Heart right ventricle (tissue), 16 donors: Measurements from ENCODE around the gene ARL10. TPM values are rescaled to one million over a fixed set of nuclear protein-coding genes. Genes with fewer than 3 reads are reported as not detected.

Source experiments
- ATAC-seq, 8 donors: fragments of 200-7000 bp; cut with Tn5 transposase; one replicate each; pipeline ENCODE4 v1.9.1; 2020; ENCODE audit warnings: mild to moderate bottlenecking in 8 of 8, moderate library complexity in 8 of 8, moderate number of reproducible peaks in 1 of 8
- DNase-seq, 2 donors: peaks; one replicate each; pipeline ENCODE4 v3.0.0-alpha.2; 2020
- H3K27ac ChIP-seq, 10 donors: fragments of 200-600 bp; sonication (generic) in 2 of 10; one replicate each; pipeline versions ENCODE4 v1.5.0 to v1.8.0; 2020 to 2022; ENCODE audit warnings: mild to moderate bottlenecking in 3 of 10
- H3K27me3 ChIP-seq, 7 donors: fragments of 200-600 bp; one replicate each; pipeline ENCODE4 v1.8.0; 2021 to 2022; ENCODE audit warnings: mild to moderate bottlenecking in 2 of 7
- H3K36me3 ChIP-seq, 9 donors: fragments of 200-600 bp; sonication (generic) in 1 of 9; one replicate each; pipeline versions ENCODE4 v1.5.0 to v1.8.0; 2020 to 2022; ENCODE audit warnings: mild to moderate bottlenecking in 2 of 9
- H3K4me1 ChIP-seq, 9 donors: fragments of 200-600 bp; sonication (generic) in 1 of 9; one replicate each; pipeline versions ENCODE4 v1.5.0 to v1.8.0; 2020 to 2022; ENCODE audit warnings: mild to moderate bottlenecking in 4 of 9
- H3K4me3 ChIP-seq, 10 donors: fragments of 200-600 bp; sonication (generic) in 2 of 10; one replicate each; pipeline versions ENCODE4 v1.5.0 to v1.8.0; 2020 to 2022; ENCODE audit warnings: mild to moderate bottlenecking in 7 of 10, moderate library complexity in 2 of 10
- H3K9me3 ChIP-seq, 11 donors: fragments of 200-600 bp in 10 of 11; sonication (generic) in 2 of 11; one replicate each; pipeline versions ENCODE4 v1.5.0 to v1.8.0; 2013 to 2022; ENCODE audit warnings: mild to moderate bottlenecking in 2 of 11, control low read depth in 1 of 11, moderate library complexity in 1 of 11
- WGBS, 2 donors: extraction: QIAGEN DNeasy Blood & Tissue Kit; methylation state at CpG; one replicate each; pipeline ENCODE4 v1.1.7; 2013; ENCODE audit warnings: inconsistent platforms in 1 of 2; 5-methylcytosine and 5-hydroxymethylcytosine counted together
- intact Hi-C, 10 donors: fragments of 100-400 bp; cut with DNase I; formaldehyde crosslinking; loops; one replicate each; pipeline versions ENCODE4 v1.11.1 to v1.14.2; 2022
- polyA plus RNA-seq, 2 donors: library from polyadenylated mRNA; stranded (reverse); fragments of 200-250 nt; gene quantifications; one replicate each; pipeline ENCODE4 v1.2.3, GENCODE V29; 2013
- total RNA-seq, 10 donors: library from RNA; stranded (reverse); fragmentation: NEBNext Ultra II Directional in 3 of 10; extraction: Animal tissue kit (Norgen Biotek cat#: 25700) in 3 of 10; gene quantifications; one replicate each; pipeline versions ENCODE4 v1.2.1 to v1.2.4, GENCODE V29; 2021 to 2023
- TF ChIP-seq, protein P1 (sequence below), 9 donors: fragments of 200-600 bp; sonication (generic) in 2 of 9; IDR thresholded peaks; one replicate each; pipeline versions ENCODE4 v1.5.0 to v1.8.0; 2021 to 2022; ENCODE audit warnings: antibody characterized with exemption in 9 of 9, mild to moderate bottlenecking in 5 of 9, moderate library complexity in 1 of 9
- donor health status: Arrhythmogenic right ventricular cardiomyopathy.
- donor health status: ischemic (EF 13 %, LVEDD 7.1; RV severe dilation, severe dysfunction).
- donor health status: healthy with polysubstance abuse.
- donor health status: DM: no; HTN: yes; CAD: no.
- donor health status: DM: no; HTN: no; CAD: no.
- donor health status: ischemic (EF 25% LVEDD 6.9; RV normal size, moderate dysfunction).
- donor health status: ischemic (EF 25% LVEDD 5.7; RV mildly dilated, moderate dysfunction).
- donor health status: healthy.
- donor health status: DM: yes; HTN: yes; CAD: no.
- donor health status: Ischemic cardiomyopathy.
- donor health status: ischemic (EF 35%, LVEDD 5.7; RV mildly dilated, moderate dysfunction).
- donor health status: nonischemic (EF 11% LVEDD 7.7; RV severe dilation, severe dysfunction).
- donor health status: DM: yes; HTN: yes; CAD: no.
- donor health status: PGD.
- donor health status: ischemic (EF 29% LVEDD 5.4; RV normal size, mild dysfunction).
- donor health status: nonischemic (EF 23%, LVEDD 6.1; RV moderate dilation, normal function).

The ARL10 gene
- total and polyA plus RNA-seq, 12 donors = 1.5 to 12.3 (median 6.7) TPM

- DNase-seq (no peak), ATAC-seq (peak in 6 of 8 donors; percentile 40 to 60 (median 50))
- intact Hi-C loops = no loop called here
- Histone ChIP-seq H3K27me3 (no peaks in the 10 kb centered on the region), H3K27ac (peak overlapping the region in 9 of 10 donors; percentile 11 to 78 (median 61)), H3K4me3 (no peak overlapping the region), H3K36me3 (peaks cover 0 to 58% (median 4%) of the 10 kb centered on the region in 9 donors), H3K9me3 (no peaks in the 10 kb centered on the region), H3K4me1 (peaks cover 6 to 46% (median 21%) of the 10 kb centered on the region in 9 donors)
- TF ChIP-seq, protein P1, sequence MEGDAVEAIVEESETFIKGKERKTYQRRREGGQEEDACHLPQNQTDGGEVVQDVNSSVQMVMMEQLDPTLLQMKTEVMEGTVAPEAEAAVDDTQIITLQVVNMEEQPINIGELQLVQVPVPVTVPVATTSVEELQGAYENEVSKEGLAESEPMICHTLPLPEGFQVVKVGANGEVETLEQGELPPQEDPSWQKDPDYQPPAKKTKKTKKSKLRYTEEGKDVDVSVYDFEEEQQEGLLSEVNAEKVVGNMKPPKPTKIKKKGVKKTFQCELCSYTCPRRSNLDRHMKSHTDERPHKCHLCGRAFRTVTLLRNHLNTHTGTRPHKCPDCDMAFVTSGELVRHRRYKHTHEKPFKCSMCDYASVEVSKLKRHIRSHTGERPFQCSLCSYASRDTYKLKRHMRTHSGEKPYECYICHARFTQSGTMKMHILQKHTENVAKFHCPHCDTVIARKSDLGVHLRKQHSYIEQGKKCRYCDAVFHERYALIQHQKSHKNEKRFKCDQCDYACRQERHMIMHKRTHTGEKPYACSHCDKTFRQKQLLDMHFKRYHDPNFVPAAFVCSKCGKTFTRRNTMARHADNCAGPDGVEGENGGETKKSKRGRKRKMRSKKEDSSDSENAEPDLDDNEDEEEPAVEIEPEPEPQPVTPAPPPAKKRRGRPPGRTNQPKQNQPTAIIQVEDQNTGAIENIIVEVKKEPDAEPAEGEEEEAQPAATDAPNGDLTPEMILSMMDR (IDR thresholded peaks at IDR 0.05) = no peak
- WGBS, 2 donors = 86 to 95% methylated on average over 13 of the region's 13 CpGs
Measured at GRCh38 chr5:176371621-176372539, 6.6 kb downstream of the ARL10 start.

DNA sequence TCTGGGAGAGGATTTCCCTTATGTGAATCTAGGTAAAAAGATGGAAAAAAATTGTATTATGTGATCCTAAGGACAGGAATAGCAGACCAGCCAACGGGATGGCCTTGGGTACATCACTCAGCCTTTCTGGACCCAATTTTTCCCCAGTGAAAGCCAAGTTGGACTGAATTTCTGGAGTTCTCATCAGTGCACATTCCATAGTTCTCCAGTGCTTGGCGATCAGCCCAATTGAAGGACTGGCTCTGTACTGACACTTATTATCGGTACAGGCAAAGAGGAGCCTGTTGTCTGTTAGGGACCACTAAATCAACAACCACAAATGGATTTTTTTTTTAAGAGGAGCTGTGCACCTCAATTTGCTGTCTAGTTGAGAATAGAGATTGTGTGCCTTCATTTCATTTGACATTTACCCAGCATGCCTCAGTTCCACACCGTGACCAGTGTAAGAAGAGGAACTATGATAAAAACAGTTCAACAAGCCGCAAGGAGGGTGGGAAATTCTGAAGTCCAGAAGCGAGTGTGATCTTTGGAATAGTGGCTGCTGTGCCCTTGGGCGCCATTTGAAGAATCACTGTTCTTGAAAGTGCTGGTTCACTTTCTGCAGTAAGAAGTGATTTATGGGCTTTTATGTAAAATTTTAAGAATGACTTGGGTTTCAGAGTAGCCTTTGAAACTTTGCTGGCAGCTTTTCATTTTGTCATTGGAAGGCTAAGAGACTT is 8.0 kb downstream of the ARL10 start:
- Histone ChIP-seq H3K27ac (peak overlapping the region; percentile 6 to 78 (median 60)), H3K4me1 (peaks cover 6 to 46% (median 21%) of the 10 kb centered on the region in 9 donors), H3K4me3 (no peak overlapping the region), H3K36me3 (peaks cover 0 to 46% (median 4%) of the 10 kb centered on the region in 9 donors), H3K27me3 (no peaks in the 10 kb centered on the region), H3K9me3 (no peaks in the 10 kb centered on the region)
- TF ChIP-seq, protein P1 (IDR thresholded peaks at IDR 0.05) = no peak
- ATAC-seq (peak in 7 of 8 donors; percentile 39 to 69 (median 57)), DNase-seq (peak in 1 of 2 donors; percentile 27)
- 29 to 46% methylated on average over 7 of the region's 7 CpGs for WGBS, 2 donors
- intact Hi-C loops = no loop called here

DNA sequence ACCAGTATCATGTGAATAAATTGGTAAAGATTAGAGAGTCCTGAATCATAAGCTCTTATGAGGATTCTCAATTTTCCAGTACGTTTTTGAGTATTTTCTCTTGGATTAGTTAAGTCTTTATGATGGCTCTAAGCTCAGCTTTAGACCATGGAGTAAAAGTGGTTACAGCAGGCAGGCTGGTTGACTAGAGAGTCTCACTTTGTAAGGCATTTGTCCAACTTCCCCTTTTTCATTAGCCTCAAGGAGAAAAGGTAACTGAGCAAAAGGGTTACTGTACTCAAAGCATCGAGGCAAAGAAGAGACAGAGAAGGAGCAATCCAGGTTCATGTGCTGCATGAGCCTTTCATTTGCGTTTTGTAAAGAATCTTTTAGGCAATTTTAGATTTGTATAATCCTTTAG is 14.6 kb downstream of the ARL10 start:
- H3K36me3 ChIP-seq = peaks cover 0 to 53% (median 19%) of the 10 kb centered on the region in 9 donors
- no peak for ATAC-seq
- H3K4me3 ChIP-seq = no peak overlapping the region
- whole genome bisulfite sequencing, 2 donors = 89 to 90% methylated on average over 3 of the region's 3 CpGs
- H3K27ac ChIP-seq = peak overlapping the region in 1 of 10 donors; percentile 95
- peaks cover 0 to 20% (median 7%) of the 10 kb centered on the region in 9 donors for H3K4me1 ChIP-seq
- no peaks in the 10 kb centered on the region for H3K9me3 ChIP-seq
- no peak for DNase-seq
- intact Hi-C loops = loop anchor here in 1 of 10 donors (10.0 kb wide), 1 partner anchor 155 kb away; the partner anchor contains the start of gene RNF44
- TF ChIP-seq, protein P1 (IDR thresholded peaks at IDR 0.05) = no peak
- H3K27me3 ChIP-seq = no peaks in the 10 kb centered on the region

DNA sequence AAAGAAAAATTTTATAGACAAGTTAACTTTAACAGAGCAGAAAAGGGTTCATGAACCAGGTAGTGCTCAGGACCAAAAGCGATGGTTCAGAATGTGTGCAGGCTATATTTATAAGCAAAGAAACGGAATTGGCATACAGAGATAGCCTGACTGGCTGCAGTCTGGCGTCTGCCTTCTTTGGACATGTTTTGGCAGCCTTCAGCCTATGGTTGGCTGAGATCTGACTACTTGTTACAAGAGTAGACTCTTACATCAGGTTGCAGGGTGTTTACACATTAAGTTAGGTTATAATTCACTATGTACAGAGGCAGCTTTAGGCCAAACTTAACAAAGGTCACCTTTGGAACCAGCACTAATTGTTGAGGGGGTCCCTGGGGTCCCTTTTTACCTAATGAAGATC is 16.1 kb downstream of the ARL10 start:
- intact Hi-C loops = loop anchor here in 1 of 10 donors (10.0 kb wide), 1 partner anchor 153 kb away; the partner anchor contains the start of gene RNF44
- WGBS, 2 donors = 41 to 59% methylated on average over 3 of the region's 3 CpGs
- peak overlapping the region; percentile 52 to 95 (median 85) for H3K27ac ChIP-seq
- H3K27me3 ChIP-seq = no peaks in the 10 kb centered on the region
- no peak overlapping the region for H3K4me3 ChIP-seq
- no peaks in the 10 kb centered on the region for H3K9me3 ChIP-seq
- peak; percentile 84 to 95 (median 91) for ATAC-seq
- peaks cover 0 to 20% (median 8%) of the 10 kb centered on the region in 9 donors for H3K4me1 ChIP-seq
- TF ChIP-seq, protein P1 (IDR thresholded peaks at IDR 0.05) = no peak
- peak in 1 of 2 donors; percentile 64 for DNase-seq
- H3K36me3 ChIP-seq = peaks cover 0 to 60% (median 29%) of the 10 kb centered on the region in 9 donors
